Hypothalamus (tissue), 51 donors: ENCODE results near the gene OS9.
A peak's percentile ranks its signal among the peaks of the same experiment; 100 is the strongest.
"Not testable (repeated sequence)": the region's sequence is repeated elsewhere in the genome, so short reads cannot be mapped to it uniquely, and the experiment has no call there.

ENCODE experiments used
- DNase-seq, 51 donors: peaks; one replicate each; lab custom pipeline; 2025; lab: John Stamatoyannopoulos, UW

The OS9 gene

DNA sequence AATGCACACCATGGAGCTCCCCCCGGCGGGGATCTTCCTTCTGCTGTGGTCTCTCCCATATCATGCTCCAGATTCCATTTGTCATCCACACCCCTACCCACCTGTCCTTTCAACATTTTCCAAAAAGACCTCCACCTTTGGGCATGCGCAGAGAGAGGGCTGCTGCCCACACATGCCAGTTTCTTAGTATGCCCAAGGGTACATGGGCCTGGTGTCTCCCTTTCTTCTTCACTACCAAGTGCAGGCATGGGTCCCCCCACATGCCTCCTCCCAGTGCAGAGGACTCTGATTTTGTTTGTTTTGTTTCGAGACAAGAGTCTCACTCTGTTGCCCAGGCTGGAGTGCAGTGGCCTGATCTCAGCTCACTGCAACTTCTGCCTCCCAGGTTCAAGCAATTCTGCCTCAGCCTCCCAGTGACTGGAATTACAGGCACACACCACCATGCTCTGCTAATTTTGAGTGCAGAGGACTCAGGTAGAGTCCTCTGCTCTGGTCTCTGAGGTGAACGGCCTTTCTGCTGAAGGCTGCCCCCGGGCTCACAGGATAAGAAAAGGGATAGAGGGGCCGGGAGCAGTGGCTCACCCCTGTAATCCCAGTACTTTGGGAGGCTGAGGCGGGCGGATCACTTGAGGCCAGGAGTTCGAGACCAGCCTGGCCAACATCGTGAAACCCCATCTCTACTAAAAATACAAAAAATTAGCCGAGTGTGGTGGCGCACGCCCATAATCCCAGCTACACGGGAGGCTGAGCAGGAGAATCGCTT, 28.1 kb downstream of the OS9 start:
- DNase-seq: not testable (repeated sequence)

DNA sequence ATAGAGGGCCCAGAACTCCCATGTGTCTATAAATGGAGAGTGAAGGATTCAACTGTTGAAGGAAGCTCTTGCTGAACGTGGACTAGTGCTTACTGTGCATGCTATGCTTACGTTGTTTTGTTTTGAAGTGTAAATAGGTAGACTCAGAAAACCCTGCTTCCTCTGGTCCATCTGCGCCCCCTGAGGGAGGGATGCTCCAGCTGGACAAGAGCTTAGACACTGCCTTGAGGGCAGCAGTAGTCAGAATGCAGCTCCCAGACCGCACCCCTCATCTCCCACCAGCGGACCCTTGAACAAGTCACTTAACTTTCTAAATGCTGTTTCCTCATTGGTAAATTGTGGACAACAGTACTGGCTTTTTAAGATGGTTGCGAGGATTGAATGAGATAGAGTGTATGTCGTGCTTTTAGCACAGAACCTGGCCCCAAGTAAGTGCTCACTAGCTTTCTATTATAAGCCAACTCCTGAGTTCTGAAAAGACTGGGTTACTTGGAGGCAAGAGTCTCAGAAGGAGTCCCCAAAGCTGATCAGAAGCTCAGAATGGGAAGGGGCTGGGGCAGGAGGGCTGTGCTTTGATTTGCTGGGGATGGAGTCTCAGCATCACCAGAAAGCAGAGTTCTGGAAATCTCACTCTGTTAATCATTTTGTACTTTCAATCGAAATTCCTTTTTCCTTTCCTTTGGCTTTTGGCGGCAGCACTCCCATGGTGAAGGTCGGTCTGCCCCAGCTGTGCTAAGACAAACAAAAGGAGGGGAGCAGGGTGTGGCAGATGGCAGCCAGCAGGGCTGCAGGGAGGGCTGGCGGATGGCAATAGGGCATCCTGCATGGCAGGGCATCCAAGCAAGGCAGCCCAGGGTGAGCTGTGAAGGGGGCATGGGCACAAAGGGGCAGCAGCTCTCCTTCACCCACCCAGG, 29.0 kb downstream of the OS9 start:
- DNase-seq: no peak

DNA sequence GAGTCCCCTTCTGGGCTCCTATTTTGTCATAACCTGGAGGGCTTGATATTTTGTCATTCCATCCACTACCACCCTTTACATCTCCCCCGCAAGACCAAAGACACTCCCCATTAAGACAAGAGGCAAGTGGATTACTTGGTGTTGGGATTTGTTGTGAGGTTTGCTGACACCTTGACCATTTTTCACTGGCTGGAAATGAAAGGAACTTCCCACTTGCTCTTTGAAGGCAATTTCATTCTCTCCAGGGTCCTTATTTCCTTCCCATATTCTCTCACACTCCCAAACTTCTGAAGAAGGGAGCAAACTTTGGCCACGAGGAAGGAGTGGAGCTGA, 29.7 kb downstream of the OS9 start:
- no peak for DNase-seq

DNA sequence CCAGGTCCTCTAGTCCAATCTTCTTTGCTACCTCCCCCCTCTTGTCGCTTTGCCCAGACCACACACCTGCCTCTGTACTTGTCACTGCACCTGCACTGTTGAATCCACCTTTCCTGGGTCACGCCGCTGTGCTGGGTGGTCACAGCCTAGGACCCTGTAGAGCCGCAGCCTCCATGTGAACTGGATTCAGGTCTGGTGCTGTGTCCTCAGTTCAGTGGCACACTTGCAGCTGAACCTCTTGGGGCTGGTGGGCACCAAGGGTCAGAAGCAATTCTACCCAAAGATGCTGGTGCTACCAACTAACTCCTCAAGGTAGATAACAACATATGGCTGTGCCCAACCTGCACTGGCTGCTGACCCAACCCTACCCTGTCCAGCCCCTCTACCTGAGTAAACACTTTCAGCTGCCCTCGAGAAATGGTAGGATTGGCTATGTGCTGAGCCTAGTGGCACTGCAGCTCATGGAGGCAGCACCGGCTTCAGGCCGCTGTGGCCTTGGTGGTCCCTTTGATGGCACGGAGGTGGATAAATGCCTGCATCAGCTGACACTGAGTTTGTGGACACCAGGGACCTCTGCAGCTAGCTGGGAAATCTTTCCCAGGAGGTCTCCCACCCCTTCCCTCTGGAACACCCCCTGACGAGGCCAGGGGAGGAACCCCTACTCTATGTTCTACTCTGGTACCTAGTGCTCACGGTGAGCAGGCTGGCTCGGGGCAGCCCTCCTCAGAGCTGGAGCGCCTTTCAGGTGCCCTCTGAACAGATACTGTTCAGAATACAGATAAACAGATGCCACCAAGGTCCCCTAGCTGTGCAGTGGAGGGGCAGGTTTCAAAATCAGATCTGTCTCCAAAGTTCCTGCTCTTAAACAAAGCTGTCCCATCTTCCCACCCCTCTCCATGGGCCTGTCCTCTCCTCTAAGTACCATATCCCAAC, 30.3 kb downstream of the OS9 start:
- DNase-seq: no peak

DNA sequence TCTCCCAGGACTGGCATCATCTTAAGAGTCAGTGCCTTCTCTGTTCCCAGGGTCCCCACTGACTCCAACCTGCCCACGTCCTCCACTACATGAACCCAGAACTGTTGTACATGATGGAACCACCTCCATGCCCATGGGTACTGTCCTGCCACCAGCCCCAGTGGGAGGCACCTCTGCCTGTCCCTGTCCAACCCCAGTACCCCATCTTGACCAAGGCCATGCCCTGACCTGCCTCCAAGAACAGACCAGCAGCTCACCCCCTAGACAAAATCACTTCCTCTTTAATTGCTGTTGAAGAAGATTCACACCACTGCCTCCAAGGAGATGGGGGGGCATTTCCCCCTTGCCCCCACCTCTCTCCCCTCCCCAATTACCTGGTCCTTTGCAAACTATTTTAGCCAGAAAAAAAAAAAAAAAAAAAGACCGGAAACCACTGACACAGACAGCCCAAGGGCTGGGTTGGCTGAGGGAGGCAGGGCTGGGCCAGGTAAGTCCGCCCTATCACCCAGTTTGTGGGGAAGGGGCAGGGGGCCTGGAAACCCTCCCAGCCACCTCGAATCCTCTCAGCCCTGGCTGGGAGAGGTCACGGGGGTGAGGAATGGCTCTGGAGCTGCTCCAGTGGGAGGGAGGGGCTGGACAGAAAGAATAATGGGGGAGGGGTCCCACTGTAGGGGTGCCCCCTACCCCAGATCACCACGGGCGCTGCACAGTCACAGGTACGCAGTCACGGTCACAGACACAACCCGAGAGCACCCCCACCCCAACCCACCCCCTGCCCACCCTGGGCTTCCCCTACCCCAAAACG, 31.2 kb downstream of the OS9 start:
- DNase-seq: no peak

DNA sequence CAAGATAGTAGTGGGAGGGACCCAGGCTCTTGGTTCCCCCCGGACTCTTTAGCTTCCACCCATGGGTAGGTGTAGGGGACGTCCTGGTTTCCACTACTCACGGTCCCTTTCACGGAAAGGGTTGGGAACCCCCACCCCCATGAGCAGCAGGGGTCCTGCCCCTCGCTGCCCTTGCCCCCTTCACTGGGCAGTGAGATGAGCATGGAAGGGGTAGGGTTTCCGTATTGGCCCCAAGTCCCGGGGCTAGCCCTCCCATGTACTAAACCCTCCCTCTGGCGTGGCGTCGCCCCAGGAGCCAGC, 31.9 kb downstream of the OS9 start:
- no peak for DNase-seq

DNA sequence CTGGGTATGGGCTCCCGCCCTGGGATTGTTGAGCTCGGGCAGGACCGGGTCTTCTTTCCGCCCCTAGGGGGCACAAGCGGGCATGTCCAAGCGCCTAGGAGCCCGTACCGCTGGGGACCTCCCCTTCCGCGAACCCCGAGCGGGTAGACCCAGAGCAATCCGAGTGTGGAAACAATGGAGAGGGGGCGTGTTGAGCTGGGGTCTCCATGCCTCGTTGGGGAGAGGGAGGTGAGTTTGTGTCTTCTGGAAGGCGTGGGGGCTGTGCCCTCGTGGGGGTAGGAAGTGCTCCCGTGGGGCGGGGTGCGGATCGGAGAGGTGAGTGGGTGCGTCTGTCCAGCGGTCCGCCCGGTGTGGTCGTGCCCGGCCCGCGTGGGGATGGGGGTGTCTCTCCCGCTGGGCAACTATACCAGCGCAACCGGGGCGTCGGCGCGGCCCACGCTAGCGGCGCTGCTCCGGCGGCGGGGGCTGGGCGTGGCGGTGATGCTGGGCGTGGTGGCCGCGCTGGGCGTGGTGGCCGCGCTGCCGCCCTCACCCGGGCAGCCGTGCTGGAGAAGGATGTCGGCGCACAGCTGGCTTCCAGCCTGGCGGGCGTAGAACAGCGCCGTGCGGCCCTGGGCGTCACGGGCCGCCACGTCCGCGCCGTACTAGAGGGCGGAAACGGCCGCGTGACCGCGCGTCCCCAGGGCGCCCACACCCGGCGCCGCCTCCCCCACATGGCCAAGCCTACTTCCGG, 32.4 kb downstream of the OS9 start:
- peak in 33 of 51 donors; percentile 15 to 75 (median 43) for DNase-seq

DNA sequence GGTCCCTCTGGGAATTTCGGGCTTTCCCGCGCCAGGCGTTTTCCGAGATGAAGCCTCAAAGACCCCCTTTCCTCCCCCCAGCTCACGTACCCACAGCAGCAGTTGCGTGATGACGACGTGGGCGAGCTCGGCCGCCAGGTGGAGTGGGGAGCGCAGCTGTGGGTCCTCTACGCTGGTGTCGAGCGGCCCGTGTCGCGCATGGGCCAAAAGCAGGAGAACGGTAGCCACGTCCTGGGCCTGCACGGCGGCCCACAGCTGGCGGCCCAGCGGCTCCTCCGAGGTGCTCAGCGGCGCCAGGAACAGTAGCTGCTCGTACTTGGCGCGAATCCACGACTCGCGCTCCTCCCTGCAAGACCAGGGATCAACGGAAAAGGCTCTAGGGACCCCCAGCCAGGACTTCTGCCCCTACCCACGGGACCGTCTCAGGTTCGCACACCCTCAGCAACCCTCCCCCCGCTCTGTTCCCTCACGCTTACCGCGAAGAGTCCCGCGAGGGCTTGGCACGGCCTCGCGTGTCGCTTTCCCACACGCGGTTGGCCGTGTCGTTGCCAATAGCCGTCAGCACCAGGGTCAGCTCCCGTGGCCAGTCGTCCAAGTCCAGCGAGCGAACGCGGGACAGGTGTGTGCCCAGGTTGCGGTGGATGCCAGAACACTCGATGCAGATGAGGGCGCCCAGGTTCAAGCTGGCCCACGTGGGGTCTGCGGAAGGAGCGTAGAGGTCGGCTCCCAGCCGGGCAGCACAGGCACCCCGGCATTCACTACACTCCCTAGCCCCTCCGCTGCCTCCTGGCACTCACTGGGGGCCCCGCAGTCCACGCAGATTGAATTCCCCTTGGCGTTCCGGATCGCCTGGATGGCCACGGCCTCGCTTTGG, 33.2 kb downstream of the OS9 start:
- DNase-seq: peak in 3 of 51 donors; percentile 11 to 47 (median 45)

DNA sequence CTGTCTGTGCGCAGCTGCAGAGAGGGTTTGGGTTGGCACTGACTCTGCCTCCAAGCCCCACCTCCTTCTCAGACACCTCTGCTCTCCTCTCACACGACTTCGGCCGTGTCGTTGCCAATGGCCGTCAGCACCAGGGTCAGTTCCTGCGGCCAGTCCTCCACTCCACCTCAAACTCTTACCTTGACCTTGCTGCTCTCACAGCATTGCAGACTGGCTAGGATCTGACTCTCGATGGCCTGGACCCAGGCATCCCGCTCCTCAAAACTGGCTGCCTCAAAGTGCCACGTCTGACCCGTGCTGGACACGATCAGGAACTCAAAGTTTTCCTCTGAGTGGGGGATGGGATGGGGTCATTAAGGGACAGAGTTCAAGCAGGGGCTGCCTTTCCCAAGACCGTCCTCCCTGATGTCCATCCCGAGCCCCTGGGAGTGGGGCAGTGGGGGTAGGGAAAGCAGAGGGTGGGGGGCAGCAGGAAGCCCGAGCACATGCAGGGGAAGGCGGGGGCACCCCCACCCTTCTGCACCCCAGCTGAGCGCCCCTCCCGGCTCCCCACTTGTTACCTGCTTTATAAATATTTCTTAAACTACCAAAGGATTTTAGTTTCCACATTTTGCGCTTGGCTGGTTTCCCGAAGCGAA, 33.9 kb downstream of the OS9 start:
- no peak for DNase-seq

DNA sequence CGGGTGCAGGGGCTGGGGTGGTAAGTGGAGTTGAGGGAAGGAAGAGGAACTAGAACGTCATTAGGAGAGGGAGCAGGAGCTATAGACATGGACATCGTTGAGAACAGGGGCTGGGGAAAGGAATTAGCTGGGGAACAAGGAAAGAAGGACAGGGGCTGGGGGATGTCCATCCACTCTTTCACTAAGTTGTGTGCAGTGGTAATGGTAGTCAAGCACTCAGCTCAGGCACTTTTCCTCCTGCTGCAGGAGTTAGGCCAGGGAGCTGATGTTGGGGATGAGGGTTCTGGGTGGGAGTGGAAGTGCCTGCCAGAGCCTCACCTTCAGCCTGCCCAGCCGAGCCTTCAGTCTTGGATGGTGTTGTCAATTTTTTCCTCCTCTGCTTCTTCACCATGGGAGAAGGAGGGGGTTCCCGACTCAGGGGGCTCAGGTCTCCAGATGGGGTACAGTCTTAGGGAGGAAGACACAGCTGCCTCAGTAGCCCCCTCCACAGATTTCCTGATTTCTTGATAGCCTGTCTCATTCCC, 35.5 kb downstream of the OS9 start:
- DNase-seq: no peak

DNA sequence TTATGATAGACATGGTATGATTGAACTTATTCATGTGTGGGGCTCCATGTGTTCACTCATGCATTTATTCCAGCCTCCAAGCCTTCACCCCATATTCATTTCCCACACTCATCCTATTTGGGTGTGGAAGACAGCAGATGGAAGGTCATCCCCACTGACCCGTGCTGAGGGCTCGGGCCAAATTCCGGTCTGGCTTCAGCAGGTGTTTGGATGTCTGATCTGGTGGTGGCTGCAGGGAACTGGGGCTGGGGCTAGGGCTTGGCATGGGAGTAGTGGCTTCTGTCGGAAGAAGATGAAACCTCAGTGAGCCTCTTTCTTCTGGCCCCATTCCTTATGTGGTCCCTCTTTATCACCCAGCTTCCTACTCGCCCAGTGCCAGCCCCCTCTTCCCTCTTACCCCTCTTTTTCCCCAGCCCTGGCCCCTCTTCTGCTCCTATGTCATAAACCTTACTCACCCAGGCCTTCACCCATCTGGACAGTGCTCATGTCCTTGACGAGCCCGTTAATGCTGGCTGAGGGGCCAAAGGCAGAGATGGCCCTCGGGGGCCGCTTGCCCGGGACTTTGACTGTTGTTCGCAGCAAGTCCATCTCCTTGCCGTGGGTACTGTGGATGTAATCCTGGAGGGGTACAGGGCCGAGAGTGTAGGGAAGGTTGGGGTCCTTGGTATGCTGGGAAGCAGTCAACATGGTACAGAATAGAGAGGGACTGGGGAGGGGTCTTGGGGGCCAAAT, 36.6 kb downstream of the OS9 start:
- DNase-seq: no peak

DNA sequence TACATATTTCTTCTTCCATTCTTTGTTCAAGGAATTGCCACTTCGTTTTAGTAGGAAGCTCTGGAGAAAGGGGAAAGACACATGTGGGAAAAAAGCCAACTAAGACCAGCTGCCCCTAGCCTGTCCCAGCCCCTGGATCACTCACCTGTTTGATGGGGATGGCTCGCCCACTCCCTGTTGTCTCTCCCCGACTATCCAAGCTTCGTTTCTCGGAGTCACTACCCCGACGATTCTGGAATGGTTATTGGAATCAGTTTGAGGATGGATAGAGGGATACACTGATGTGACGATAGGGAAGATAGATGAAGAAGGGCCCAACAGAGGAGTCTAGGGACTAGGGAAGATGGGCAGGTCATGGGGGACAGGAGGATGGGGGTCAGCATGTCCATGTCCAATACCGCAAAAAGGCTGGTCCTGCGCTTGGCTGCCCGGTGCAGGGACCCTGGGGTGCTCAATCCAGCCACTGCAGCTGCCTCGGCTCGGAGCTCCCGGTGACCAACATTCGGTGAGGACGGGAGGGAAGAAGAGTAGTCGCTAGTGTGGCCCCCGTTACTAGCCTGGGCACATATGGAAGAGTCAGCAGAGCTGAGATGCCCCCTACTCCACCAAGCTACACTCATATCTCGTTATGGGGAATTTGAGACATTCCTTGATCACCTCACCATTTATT, 37.6 kb downstream of the OS9 start:
- no peak for DNase-seq

DNA sequence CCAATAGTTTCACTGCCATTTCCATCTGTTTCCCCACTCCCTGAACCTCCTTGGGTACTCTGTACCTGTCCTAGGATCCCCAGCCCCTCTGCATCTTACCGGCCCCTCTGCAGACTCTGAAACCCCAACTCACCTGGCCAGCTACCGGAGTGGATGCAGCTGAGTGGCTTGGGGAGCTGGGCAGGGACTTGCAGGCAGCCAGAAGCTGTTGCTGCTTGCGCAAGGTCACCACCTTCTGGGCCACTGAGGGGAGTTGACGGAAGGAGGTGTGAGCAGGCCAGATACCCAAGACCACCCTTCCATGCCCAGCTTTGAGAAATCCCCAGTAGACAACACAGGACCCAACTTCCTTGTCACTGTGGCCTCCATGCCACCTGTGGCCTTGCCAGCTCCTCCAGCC, 38.3 kb downstream of the OS9 start:
- DNase-seq: no peak

DNA sequence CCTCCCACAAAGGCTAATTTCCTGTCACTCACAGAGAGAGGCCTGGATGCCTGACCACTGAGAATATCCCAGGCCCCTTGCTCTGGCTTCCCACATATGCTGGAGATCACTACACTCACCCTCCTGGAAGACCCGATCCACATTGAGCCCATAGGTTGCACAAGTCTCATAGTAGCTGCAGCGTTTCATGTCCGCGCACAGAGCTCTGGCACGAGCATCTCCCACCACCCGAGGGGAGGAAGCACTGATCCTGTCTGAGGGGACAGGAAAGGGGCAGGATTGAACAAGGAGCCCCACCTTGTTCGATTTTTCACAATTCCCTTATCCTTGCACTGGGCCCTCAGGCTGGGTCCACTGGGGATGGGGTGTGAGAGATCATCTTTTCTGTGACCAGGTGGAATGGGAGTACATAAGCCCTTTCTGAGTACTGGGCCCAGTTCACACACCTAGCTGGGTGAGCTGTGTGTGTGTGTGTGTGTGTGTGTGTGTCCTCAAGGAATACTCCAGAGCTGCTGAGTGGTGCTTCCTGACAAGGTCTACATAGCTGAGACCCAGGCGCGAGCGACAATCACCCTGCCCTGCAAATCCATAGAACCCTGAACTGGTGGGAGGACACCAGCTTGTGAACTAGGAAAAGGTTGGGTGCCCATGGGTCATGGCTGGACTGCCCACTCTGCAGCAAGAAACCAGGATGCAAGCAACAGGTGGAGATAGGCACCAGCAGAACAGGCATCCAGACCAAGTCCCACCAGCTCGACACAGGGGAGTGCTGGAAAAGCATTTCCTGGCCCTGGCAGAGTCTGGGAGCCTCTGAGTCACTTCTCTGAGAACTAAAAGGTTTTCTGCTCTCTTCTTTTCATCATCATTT, 39.0 kb downstream of the OS9 start:
- DNase-seq: no peak

DNA sequence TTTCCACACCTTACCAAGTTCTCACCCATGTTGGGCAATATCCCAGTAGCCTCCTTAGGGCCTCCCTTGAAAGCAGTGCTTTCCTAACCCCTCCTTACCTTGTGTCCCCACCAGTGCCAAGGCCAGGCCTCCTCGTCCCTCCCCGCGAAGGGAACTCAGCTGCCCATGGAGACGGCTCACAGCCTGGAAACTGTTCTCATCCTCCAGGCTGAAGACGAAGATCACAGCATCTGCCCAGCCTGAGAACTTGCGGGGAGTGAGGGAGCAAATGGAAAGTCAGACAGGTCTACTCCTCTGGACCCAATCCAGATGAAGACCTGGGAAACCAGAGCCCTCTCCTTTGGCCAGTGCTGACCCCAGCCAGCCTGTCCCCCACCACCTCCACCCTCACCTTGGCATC, 40.0 kb downstream of the OS9 start:
- DNase-seq: no peak

DNA sequence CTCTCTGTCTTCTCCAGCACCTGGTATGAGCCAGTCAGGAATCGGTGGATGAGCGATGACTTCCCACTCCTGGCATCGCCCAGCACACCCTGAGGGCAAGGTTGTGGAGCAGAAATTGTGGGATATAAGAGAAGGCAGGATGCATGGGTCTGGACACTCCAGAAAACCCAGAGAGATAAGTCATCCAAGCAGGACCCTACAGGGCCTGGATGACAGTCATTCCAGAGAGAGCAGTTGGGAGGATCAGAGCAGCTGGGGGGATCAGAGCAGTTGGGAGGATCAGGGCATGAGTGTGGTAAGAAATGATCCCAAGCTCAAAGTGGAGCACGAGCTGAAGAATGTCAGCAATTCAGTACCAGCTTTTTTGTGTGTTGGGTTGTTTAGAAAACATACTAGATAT, 40.7 kb downstream of the OS9 start:
- DNase-seq: no peak
